GM23338 (cell line): ENCODE data around the gene NTN1. TPM values are rescaled to one million over a fixed set of nuclear protein-coding genes. Genes with fewer than 3 reads are reported as not detected.
A peak's percentile ranks its signal among the peaks of the same experiment; 100 is the strongest.

Experiments
- ATAC-seq: fragments of 200-7000 bp; cut with Tn5 transposase; 3 replicates; pipeline ENCODE4 v1.9.1; 2020
- DNase-seq: peaks from one replicate; pipeline ENCODE4 v3.0.0-alpha.2; 2015; ENCODE audit warnings: low spot score
- H2AFZ ChIP-seq: fragments of 200-600 bp; sonication (generic); 2 replicates; pipeline ENCODE4 v1.8.0; 2016; ENCODE audit warnings: antibody characterized with exemption, mild to moderate bottlenecking, moderate library complexity
- H3F3A ChIP-seq: fragments of 200-600 bp; sonication (generic); replicated peaks from 2 replicates; pipeline ENCODE4 v1.8.0; 2017; ENCODE audit warnings: antibody characterized with exemption, mixed run types, low read depth
- H3K27ac ChIP-seq: fragments of 200-600 bp; sonication (generic); 2 replicates; pipeline ENCODE4 v1.6.1; 2016; ENCODE audit warnings: low read depth
- H3K27me3 ChIP-seq: fragments of 200-600 bp; sonication (generic); 2 replicates; pipeline ENCODE4 v1.8.0; 2016; ENCODE audit warnings: mild to moderate bottlenecking, mixed run types, moderate library complexity; ENCODE audit not compliant: insufficient read depth
- H3K36me3 ChIP-seq: fragments of 200-600 bp; sonication (generic); 2 replicates; pipeline ENCODE4 v1.8.0; 2016; ENCODE audit warnings: mild to moderate bottlenecking; ENCODE audit not compliant: insufficient read depth
- H3K4me1 ChIP-seq: fragments of 200-600 bp; sonication (generic); 2 replicates; pipeline ENCODE4 v1.8.0; 2016; ENCODE audit warnings: mild to moderate bottlenecking, moderate library complexity; ENCODE audit not compliant: insufficient read depth
- H3K4me2 ChIP-seq: fragments of 200-600 bp; sonication (generic); 2 replicates; pipeline ENCODE4 v1.7.1; 2017; ENCODE audit warnings: mixed run types
- H3K4me3 ChIP-seq: fragments of 200-600 bp; sonication (generic); 2 replicates; pipeline ENCODE4 v1.6.1; 2016; ENCODE audit warnings: mixed run types
- H3K79me2 ChIP-seq: fragments of 200-600 bp; sonication (generic); replicated peaks from 2 replicates; pipeline ENCODE4 v1.8.0; 2017; ENCODE audit warnings: mild to moderate bottlenecking; ENCODE audit not compliant: insufficient read depth
- H3K9me2 ChIP-seq: fragments of 200-600 bp; sonication (generic); 2 replicates; pipeline ENCODE4 v1.8.0; 2017; ENCODE audit not compliant: insufficient read depth
- H4K20me1 ChIP-seq: fragments of 200-600 bp; sonication (generic); replicated peaks from 2 replicates; pipeline ENCODE4 v1.8.0; 2017; ENCODE audit warnings: mild to moderate bottlenecking; ENCODE audit not compliant: insufficient read depth
- H3K27ac Mint-ChIP-seq: 2 replicates; pipeline ENCODE4 v1.8.0; 2020; ENCODE audit warnings: inconsistent platforms, mild to moderate bottlenecking, moderate library complexity, mixed read lengths
- H3K27me3 Mint-ChIP-seq: 3 replicates; pipeline ENCODE4 v1.8.0; 2022; ENCODE audit warnings: low read depth, mild to moderate bottlenecking, moderate library complexity, mixed read lengths, inconsistent platforms; ENCODE audit not compliant: insufficient read depth, poor library complexity
- H3K36me3 Mint-ChIP-seq: 3 replicates; pipeline ENCODE4 v1.8.0; 2021; ENCODE audit warnings: low read depth, mild to moderate bottlenecking, inconsistent platforms, moderate library complexity, mixed read lengths
- H3K4me1 Mint-ChIP-seq: 3 replicates; pipeline ENCODE4 v1.8.0; 2020; ENCODE audit warnings: mild to moderate bottlenecking, inconsistent platforms, mixed read lengths
- H3K4me3 Mint-ChIP-seq: 3 replicates; pipeline ENCODE4 v1.8.0; 2021; ENCODE audit warnings: moderate library complexity, mild to moderate bottlenecking, inconsistent platforms, mixed read lengths
- H3K9me3 Mint-ChIP-seq: 3 replicates; pipeline ENCODE4 v1.8.0; 2020; ENCODE audit warnings: moderate library complexity, mild to moderate bottlenecking, inconsistent platforms, mixed read lengths
- CREB1 ChIP-seq: fragments of 250-450 bp; sonication (Bioruptor Pico); IDR thresholded peaks from 2 replicates; pipeline ENCODE4 v1.5.0; 2020; ENCODE audit warnings: low read depth, mild to moderate bottlenecking, moderate library complexity
- ETS1 ChIP-seq: IDR thresholded peaks from 2 replicates; pipeline ENCODE4 v1.6.1; 2016; ENCODE audit warnings: antibody characterized with exemption
- EZH2 ChIP-seq: fragments of 200-600 bp; sonication (generic); IDR thresholded peaks from one replicate; pipeline ENCODE4 v1.8.0; 2017; ENCODE audit warnings: antibody characterized with exemption, mild to moderate bottlenecking, low read depth; ENCODE audit not compliant: unreplicated experiment
- EZH2phosphoT487 ChIP-seq: fragments of 200-600 bp; sonication (generic); IDR thresholded peaks from one replicate; pipeline ENCODE4 v1.8.1; 2018; ENCODE audit warnings: antibody characterized with exemption; ENCODE audit not compliant: unreplicated experiment
- JUNB ChIP-seq: IDR thresholded peaks from one replicate; pipeline ENCODE4 v1.6.1; 2016; ENCODE audit warnings: antibody characterized with exemption; ENCODE audit not compliant: unreplicated experiment
- NANOG ChIP-seq: IDR thresholded peaks from 2 replicates; pipeline ENCODE4 v1.6.1; 2016; ENCODE audit warnings: antibody characterized with exemption, borderline replicate concordance
- POLR2AphosphoS5 ChIP-seq: IDR thresholded peaks from 2 replicates; pipeline ENCODE4 v1.6.1; 2016; ENCODE audit warnings: antibody characterized with exemption, low read depth
- REST ChIP-seq: IDR thresholded peaks from one replicate; pipeline ENCODE4 v1.6.1; 2018; ENCODE audit warnings: antibody characterized with exemption; ENCODE audit not compliant: unreplicated experiment
- ZNF331 ChIP-seq: fragments of 250-450 bp; sonication (Bioruptor Pico); IDR thresholded peaks from 2 replicates; pipeline ENCODE4 v1.5.0; 2020; ENCODE audit warnings: low read depth, mild to moderate bottlenecking, moderate library complexity
- ZNF462 ChIP-seq: fragments of 250-450 bp; sonication (Bioruptor Pico); IDR thresholded peaks from 2 replicates; pipeline ENCODE4 v1.5.0; 2020; ENCODE audit warnings: mild to moderate bottlenecking, moderate library complexity
- polyA plus RNA-seq: library from polyadenylated mRNA; unstranded; fragments of >200 nt; fragmentation: Nextera tagmentation; extraction: Ambion mirVana; gene quantifications from 2 replicates; pipeline ENCODE4 v1.2.1, GENCODE V29; 2016
- total RNA-seq: library from RNA; depleted of rRNA; stranded (reverse); fragments of >200 nt; shearing (Covaris generic); gene quantifications from 2 replicates; pipeline ENCODE4 v1.2.3, GENCODE V29; 2014

Gene NTN1
- total and polyA plus RNA-seq, 2 experiments from 2014 or later: 0.57 to 2.6 TPM

GRCh38 chr17:9206741-9207332 is 185.5 kb downstream of the NTN1 start:
- no peak overlapping the region for H3K4me3 ChIP-seq
- no peak overlapping the region for H3K27ac ChIP-seq
- Mint-ChIP-seq H3K4me1 (peaks cover 7% of the 10 kb centered on the region), H3K27me3 (peaks cover 4% of the 10 kb centered on the region), H3K4me3 (no peak overlapping the region), H3K36me3 (no peaks in the 10 kb centered on the region), H3K9me3 (no peaks in the 10 kb centered on the region), H3K27ac (no peak overlapping the region)
- H3K27me3 ChIP-seq: no peaks in the 10 kb centered on the region
- no peaks in the 10 kb centered on the region for H3K4me1 ChIP-seq
- H3F3A ChIP-seq: no peaks in the 10 kb centered on the region
- H3K4me2 ChIP-seq: no peak overlapping the region
- no peak for DNase-seq
- no peaks in the 10 kb centered on the region for H3K79me2 ChIP-seq
- H4K20me1 ChIP-seq: no peaks in the 10 kb centered on the region
- no peaks in the 10 kb centered on the region for H3K9me2 ChIP-seq
- ATAC-seq: no peak
- no peaks in the 10 kb centered on the region for H3K36me3 ChIP-seq
- no peak for TF ChIP-seq EZH2phosphoT487
- no peak for TF ChIP-seq JUNB
- TF ChIP-seq CREB1 (CRISPR knock-in tag): no peak
- peak overlapping the region; percentile 47; the same call in 1 of the 2 replicates for H2AFZ ChIP-seq

GRCh38 chr17:9208381-9209105 is 187.2 kb downstream of the NTN1 start:
- no peaks in the 10 kb centered on the region for H3K36me3 Mint-ChIP-seq
- peaks cover 4% of the 10 kb centered on the region for H3K27me3 Mint-ChIP-seq
- no peak overlapping the region for H2AFZ ChIP-seq
- H3K4me1 ChIP-seq: no peaks in the 10 kb centered on the region
- DNase-seq: no peak
- H3K4me3 ChIP-seq: no peak overlapping the region
- no peaks in the 10 kb centered on the region for H3K9me2 ChIP-seq
- no peaks in the 10 kb centered on the region for H3K9me3 Mint-ChIP-seq
- no peak for ATAC-seq
- H3K4me3 Mint-ChIP-seq: no peak overlapping the region
- no peak overlapping the region for H3K27ac Mint-ChIP-seq
- no peaks in the 10 kb centered on the region for H3K27me3 ChIP-seq
- peaks cover 7% of the 10 kb centered on the region for H3K4me1 Mint-ChIP-seq
- H3K27ac ChIP-seq: no peak overlapping the region
- no peaks in the 10 kb centered on the region for H3K36me3 ChIP-seq
- no peaks in the 10 kb centered on the region for H3K79me2 ChIP-seq
- no peaks in the 10 kb centered on the region for H4K20me1 ChIP-seq
- no peak overlapping the region for H3K4me2 ChIP-seq
- no peaks in the 10 kb centered on the region for H3F3A ChIP-seq
- TF ChIP-seq ZNF462 (CRISPR knock-in tag) (no peak), JUNB (no peak), CREB1 (CRISPR knock-in tag) (no peak), REST (no peak), NANOG (no peak), ETS1 (no peak), EZH2 (no peak), POLR2AphosphoS5 (no peak), EZH2phosphoT487 (no peak), ZNF331 (no peak)
